Adrenal gland (tissue), 12 donors: ENCODE data around the gene LUC7L. TPM values are rescaled to one million over a fixed set of nuclear protein-coding genes. Genes with fewer than 3 reads are reported as not detected.

Experiments
- DNase-seq, 7 donors: peaks; one replicate each; pipeline ENCODE4 v3.0.0-alpha.2; 2019 to 2020
- H3K27ac ChIP-seq, 5 donors: fragments of 200-600 bp; sonication (generic) in 4 of 5; 1 replicate in 3 of 5; 2 replicates in 2 of 5; pipeline versions ENCODE4 v1.5.1 to v1.8.0; 2016 to 2020; ENCODE audit warnings: mild to moderate bottlenecking in 1 of 5
- H3K27me3 ChIP-seq: fragments of 200-600 bp; 2 replicates; pipeline ENCODE4 v1.8.0; 2021
- H3K36me3 ChIP-seq, 2 donors: fragments of 200-600 bp; replicated peaks in 1 of 2; 1 replicate in 1 of 2; 2 replicates in 1 of 2; pipeline versions ENCODE4 v1.5.1 to v1.8.0; 2018 to 2022
- H3K4me1 ChIP-seq, 2 donors: fragments of 200-600 bp; replicated peaks in 1 of 2; 1 replicate in 1 of 2; 2 replicates in 1 of 2; pipeline versions ENCODE4 v1.5.1 to v1.8.0; 2018 to 2021
- H3K4me3 ChIP-seq, 4 donors: fragments of 200-600 bp; sonication (generic) in 3 of 4; one replicate each; pipeline ENCODE4 v1.5.1; 2016 to 2018
- H3K9me3 ChIP-seq, 3 donors: fragments of 200-600 bp; sonication (generic) in 1 of 3; replicated peaks in 1 of 3; 1 replicate in 2 of 3; 2 replicates in 1 of 3; pipeline versions ENCODE4 v1.5.1 to v1.8.0; 2016 to 2021
- CTCF ChIP-seq, 6 experiments: fragments of 450-650 bp in 4 of 6; fragments of 200-600 bp in 2 of 6; sonication (generic) in 1 of 6; IDR thresholded peaks; 1 replicate in 5 of 6; 2 replicates in 1 of 6; pipeline versions ENCODE4 v1.5.1 to v1.8.0; 2016 to 2021; ENCODE audit warnings: antibody characterized with exemption in 6 of 6, mild to moderate bottlenecking in 2 of 6, moderate library complexity in 1 of 6
- POLR2A ChIP-seq, 2 donors: fragments of 450-650 bp; IDR thresholded peaks; one replicate each; pipeline ENCODE4 v1.6.1; 2017; ENCODE audit warnings: antibody characterized with exemption in 2 of 2, mild to moderate bottlenecking in 2 of 2, moderate library complexity in 1 of 2
- WGBS, 4 donors: extraction: QIAGEN DNeasy Blood & Tissue Kit in 2 of 4; methylation state at CpG; one replicate each; pipeline versions ENCODE4 v1.1.5 to v1.1.7; 2013 to 2017; 5-methylcytosine and 5-hydroxymethylcytosine counted together
- intact Hi-C, 2 donors: fragments of 100-400 bp; cut with DNase I; formaldehyde crosslinking; loops; one replicate each; pipeline versions ENCODE4 v1.14.1 to v1.15.0; 2022 to 2023
- polyA plus RNA-seq, 3 donors: library from polyadenylated mRNA; stranded (reverse); fragments of 200-250 nt in 2 of 3; fragments of 350-450 nt in 1 of 3; fragmentation: Illumina TruSeq in 1 of 3; extraction: RNeasy Lipid Tissue Mini Kit (QIAGEN cat#74804) in 1 of 3; gene quantifications; one replicate each; pipeline ENCODE4 v1.2.3, GENCODE V29; 2013 to 2014
- total RNA-seq, 9 donors: library from RNA; depleted of rRNA in 4 of 9; stranded (reverse); fragments of >200 nt in 4 of 9; fragments of 120-200 nt in 1 of 9; fragmentation: NEBNext Ultra II Directional in 1 of 9; extraction: Animal tissue kit (Norgen Biotek cat#: 25700) in 1 of 9; gene quantifications; one replicate each; pipeline versions ENCODE4 v1.1.0 to v1.2.4, GENCODE V29; 2013 to 2023
- donor health status: healthy with polysubstance abuse.
- donor health status: Bipolar disorder and iron deficiency.
- donor health status: DM: yes; HTN: yes; CAD: no.
- donor health status: DM: no; HTN: no; CAD: no.
- donor health status: DM: no; HTN: no; CAD: no.
- donor health status: DM: yes; HTN: yes; CAD: no.

LUC7L gene
- total and polyA plus RNA-seq, 12 donors: 19.7 to 700 (median 79.1) TPM

DNA sequence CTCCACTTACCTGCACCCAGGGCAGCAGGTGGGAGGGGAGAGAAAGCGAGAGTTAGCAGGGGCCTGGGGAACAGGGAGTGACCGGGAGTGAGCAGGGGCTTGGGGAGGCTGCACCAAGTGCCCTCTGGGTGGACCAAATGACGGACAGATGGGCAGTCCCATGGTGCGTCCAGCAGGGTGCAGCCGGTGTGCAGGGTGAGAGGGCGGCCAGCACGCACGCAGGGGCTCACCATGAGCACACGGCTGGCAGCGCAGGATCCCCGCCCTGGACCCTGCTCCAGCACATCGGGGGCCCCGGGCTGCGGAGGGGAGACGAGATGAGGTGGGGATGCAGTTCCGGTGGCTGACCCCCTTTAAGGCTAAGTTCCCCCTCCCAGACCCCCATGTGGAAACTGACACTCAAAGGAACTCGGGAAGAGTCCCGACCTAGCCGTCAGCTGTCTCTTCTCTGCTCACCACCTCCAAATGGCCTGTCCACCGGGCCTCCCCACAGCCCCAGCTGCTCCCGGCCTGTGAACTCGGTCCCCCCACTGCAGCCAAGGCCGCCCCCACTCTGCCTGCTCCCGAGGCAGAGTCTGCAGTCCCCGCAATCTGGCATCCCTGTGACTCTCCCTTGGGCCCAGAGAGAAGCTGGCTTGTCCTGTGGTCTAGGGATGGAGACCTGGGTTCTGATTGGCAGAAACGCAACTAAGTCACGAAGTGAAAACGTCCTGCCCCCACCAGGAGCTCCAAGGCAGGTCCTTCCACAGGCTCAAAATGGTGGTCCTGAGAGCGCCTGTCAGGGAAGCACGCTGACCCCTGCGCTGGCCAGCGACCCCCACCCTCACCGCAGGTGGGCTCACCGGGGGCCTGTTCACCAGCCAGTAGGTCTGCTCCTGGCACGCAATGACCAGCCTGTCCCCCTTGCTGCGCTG is 43.6 kb upstream of the LUC7L start:
- no peak overlapping the region for H3K4me3 ChIP-seq
- peaks cover 6% of the 10 kb centered on the region for H3K27me3 ChIP-seq
- no peak for DNase-seq
- TF ChIP-seq CTCF (IDR thresholded peaks at IDR 0.05) (no peak), POLR2A (IDR thresholded peaks at IDR 0.05) (no peak)
- no peak overlapping the region for H3K27ac ChIP-seq
- H3K9me3 ChIP-seq: no peaks in the 10 kb centered on the region
- peaks cover 0 to 5% of the 10 kb centered on the region in 2 donors for H3K4me1 ChIP-seq
- no peaks in the 10 kb centered on the region for H3K36me3 ChIP-seq
- 74 to 86% (median 78%) methylated on average over 16 to 36 of the region's 36 CpGs for WGBS, 4 donors
- intact Hi-C loops: no loop called here

DNA sequence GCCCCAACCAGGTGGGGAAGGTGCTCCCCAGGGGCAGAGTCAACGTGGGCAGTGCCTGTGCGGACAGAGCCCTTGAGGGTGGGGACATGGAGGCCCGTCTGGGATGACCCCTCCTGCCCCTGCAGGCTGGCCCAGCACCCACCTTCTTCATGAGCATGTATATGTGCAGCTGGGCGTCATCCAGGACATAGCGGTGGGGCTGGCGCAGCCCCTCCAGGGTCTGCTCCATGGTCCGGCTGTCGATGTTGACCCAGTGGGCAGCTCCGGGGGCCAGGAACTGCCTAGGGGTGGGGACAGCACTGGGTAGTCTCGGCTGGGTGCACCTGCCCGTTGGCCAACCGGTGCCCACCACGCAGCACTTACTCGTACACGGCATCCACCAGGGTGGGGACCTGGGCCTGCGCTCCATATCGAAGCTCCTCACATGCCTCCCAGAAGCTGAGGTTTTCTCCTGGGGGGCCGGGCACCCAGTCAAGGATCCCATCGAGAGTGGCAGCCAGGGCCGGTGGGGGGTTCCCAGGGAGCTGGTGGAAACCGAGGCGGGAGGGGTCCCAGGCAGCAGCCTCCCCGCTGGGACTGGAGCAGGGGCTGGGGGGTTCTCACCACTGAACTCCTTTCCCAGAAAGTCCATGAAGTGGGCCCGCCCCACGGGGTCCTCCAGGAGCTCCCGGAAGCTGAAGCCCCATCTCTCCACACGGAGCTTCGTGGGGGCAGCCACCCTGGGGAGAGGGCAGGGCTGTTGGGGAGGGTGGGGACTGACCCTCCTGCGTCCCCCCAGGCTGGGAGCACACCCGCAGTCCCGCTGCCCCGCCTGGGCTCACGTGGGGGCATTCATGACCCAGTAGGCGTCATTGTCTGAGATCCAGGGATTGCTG is 41.4 kb upstream of the LUC7L start:
- TF ChIP-seq CTCF (IDR thresholded peaks at IDR 0.05): no peak
- TF ChIP-seq POLR2A (IDR thresholded peaks at IDR 0.05): no peak
- Histone ChIP-seq H3K9me3 (no peaks in the 10 kb centered on the region), H3K27me3 (peaks cover 6% of the 10 kb centered on the region), H3K4me3 (no peak overlapping the region), H3K27ac (no peak overlapping the region), H3K36me3 (no peaks in the 10 kb centered on the region), H3K4me1 (peaks cover 0 to 5% of the 10 kb centered on the region in 2 donors)
- no peak for DNase-seq
- intact Hi-C loops: no loop called here
- 83 to 89% (median 85%) methylated on average over 5 to 34 of the region's 34 CpGs for WGBS, 4 donors

DNA sequence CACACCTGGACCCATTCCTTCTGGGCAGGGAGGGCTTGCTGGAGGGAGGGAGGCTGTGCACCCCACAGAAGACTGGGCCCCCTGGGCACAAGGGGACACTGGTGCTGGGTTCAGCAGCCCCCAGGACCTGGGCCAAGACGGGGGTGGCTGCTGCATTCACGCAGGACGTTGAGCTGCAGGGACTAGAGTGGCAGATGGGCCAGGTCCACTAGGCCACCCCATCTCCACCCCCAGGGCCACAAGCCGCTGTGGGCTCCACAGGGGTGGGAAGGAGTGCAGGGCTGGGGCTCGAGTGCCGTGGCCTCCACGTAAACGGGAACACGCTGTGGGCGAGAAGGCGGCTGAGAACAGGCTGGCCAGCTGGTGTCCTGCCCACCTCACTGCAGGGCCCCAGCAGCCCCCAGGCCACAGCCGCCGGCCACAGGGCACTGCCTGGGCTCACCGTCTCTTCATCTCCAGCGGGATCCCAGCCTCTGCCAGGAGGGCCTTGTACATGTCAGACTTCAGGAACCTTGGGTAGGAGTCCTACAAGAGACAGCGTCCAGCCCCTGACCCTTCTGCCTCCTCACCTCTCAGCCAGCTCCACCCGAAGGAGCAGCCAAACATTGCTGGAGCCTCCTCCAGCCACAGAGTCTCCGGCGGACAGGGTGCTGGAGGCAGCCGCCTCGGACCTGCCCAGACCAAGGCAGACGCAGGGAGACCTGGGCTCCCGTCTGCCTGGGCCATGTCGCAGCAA is 40.0 kb upstream of the LUC7L start:
- no peaks in the 10 kb centered on the region for H3K9me3 ChIP-seq
- no peak overlapping the region for H3K4me3 ChIP-seq
- no peak for DNase-seq
- H3K4me1 ChIP-seq: no peaks in the 10 kb centered on the region
- 83 to 88% (median 85%) methylated on average over 19 to 24 of the region's 24 CpGs for WGBS, 4 donors
- TF ChIP-seq CTCF (IDR thresholded peaks at IDR 0.05): no peak
- TF ChIP-seq POLR2A (IDR thresholded peaks at IDR 0.05): no peak
- intact Hi-C loops: no loop called here
- H3K27me3 ChIP-seq: no peaks in the 10 kb centered on the region
- H3K36me3 ChIP-seq: peaks cover 0 to 10% of the 10 kb centered on the region in 2 donors
- H3K27ac ChIP-seq: no peak overlapping the region
